ENCODE measurements around the gene KRT26. TPM values are rescaled to one million over a fixed set of nuclear protein-coding genes. Genes with fewer than 3 reads are reported as not detected.

Gene KRT26
- total and polyA plus RNA-seq, 2 donors (not counting 1 experiment from before 2014, with no cell fraction given), result not detected

GRCh38 chr17:40722241-40722640 is 49.8 kb downstream of the KRT26 start:
- Histone ChIP-seq H3K27me3 (ENCODE audit: control insufficient read depth, insufficient read depth, low read length) (peaks cover 3% of the 10 kb centered on the region), H3K27ac (ENCODE audit: insufficient read depth, low read length) (no peak overlapping the region), H3K9ac (ENCODE audit: insufficient read depth, low read length) (no peak overlapping the region), H3K4me2 (ENCODE audit: extremely low read depth, insufficient read depth, low read length) (no peak overlapping the region), H3K79me2 (ENCODE audit: control insufficient read depth, insufficient read depth, low read length) (no peaks in the 10 kb centered on the region), H4K20me1 (ENCODE audit: control insufficient read depth, extremely low read depth, insufficient read depth, low read length) (no peaks in the 10 kb centered on the region), H2AFZ (ENCODE audit: low read length) (no peak overlapping the region), H3K9me3 (ENCODE audit: control insufficient read depth, insufficient read depth, low read depth, low read length) (no peaks in the 10 kb centered on the region), H3K36me3 (ENCODE audit: control insufficient read depth, insufficient read depth, low read length) (no peaks in the 10 kb centered on the region), H3K4me1 (ENCODE audit: control insufficient read depth, extremely low read depth, insufficient read depth, low read length) (no peaks in the 10 kb centered on the region), H3K4me3 (replicated peaks in 1 of 4; ENCODE audit: control extremely low read depth in 1 of 4, insufficient read depth in 1 of 4, low read depth in 3 of 4, low read length in 4 of 4) (no peak overlapping the region)
- DNase-seq (ENCODE audit: low read depth in 2 of 2), result peak in 1 of 2 donors; percentile 59
- TF ChIP-seq, protein P1, sequence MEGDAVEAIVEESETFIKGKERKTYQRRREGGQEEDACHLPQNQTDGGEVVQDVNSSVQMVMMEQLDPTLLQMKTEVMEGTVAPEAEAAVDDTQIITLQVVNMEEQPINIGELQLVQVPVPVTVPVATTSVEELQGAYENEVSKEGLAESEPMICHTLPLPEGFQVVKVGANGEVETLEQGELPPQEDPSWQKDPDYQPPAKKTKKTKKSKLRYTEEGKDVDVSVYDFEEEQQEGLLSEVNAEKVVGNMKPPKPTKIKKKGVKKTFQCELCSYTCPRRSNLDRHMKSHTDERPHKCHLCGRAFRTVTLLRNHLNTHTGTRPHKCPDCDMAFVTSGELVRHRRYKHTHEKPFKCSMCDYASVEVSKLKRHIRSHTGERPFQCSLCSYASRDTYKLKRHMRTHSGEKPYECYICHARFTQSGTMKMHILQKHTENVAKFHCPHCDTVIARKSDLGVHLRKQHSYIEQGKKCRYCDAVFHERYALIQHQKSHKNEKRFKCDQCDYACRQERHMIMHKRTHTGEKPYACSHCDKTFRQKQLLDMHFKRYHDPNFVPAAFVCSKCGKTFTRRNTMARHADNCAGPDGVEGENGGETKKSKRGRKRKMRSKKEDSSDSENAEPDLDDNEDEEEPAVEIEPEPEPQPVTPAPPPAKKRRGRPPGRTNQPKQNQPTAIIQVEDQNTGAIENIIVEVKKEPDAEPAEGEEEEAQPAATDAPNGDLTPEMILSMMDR (conservative IDR thresholded peaks at IDR 0.05 in 1 of 2, IDR thresholded peaks at IDR 0.05 in 1 of 2; ENCODE audit: low read depth in 1 of 2, low read length in 2 of 2), result no peak
- TF ChIP-seq EZH2 (IDR thresholded peaks at IDR 0.05; ENCODE audit: low read length, missing control alignments), result no peak

- no peak for DNase-seq (ENCODE audit: low read depth in 2 of 2)
- TF ChIP-seq EZH2 (IDR thresholded peaks at IDR 0.05; ENCODE audit: low read length, missing control alignments), result no peak
- Histone ChIP-seq H3K79me2 (ENCODE audit: control insufficient read depth, insufficient read depth, low read length) (no peaks in the 10 kb centered on the region), H3K36me3 (ENCODE audit: control insufficient read depth, insufficient read depth, low read length) (no peaks in the 10 kb centered on the region), H4K20me1 (ENCODE audit: control insufficient read depth, extremely low read depth, insufficient read depth, low read length) (no peaks in the 10 kb centered on the region), H3K4me3 (replicated peaks in 1 of 4; ENCODE audit: control extremely low read depth in 1 of 4, insufficient read depth in 1 of 4, low read depth in 3 of 4, low read length in 4 of 4) (no peak overlapping the region), H3K27me3 (ENCODE audit: control insufficient read depth, insufficient read depth, low read length) (peaks cover 3% of the 10 kb centered on the region), H3K4me2 (ENCODE audit: extremely low read depth, insufficient read depth, low read length) (no peak overlapping the region), H3K9me3 (ENCODE audit: control insufficient read depth, insufficient read depth, low read depth, low read length) (no peaks in the 10 kb centered on the region), H3K9ac (ENCODE audit: insufficient read depth, low read length) (no peak overlapping the region), H2AFZ (ENCODE audit: low read length) (no peak overlapping the region), H3K27ac (ENCODE audit: insufficient read depth, low read length) (no peak overlapping the region), H3K4me1 (ENCODE audit: control insufficient read depth, extremely low read depth, insufficient read depth, low read length) (no peaks in the 10 kb centered on the region)
Observed at GRCh38 chr17:40720899-40721298, 51.1 kb downstream of the KRT26 start.

DNA sequence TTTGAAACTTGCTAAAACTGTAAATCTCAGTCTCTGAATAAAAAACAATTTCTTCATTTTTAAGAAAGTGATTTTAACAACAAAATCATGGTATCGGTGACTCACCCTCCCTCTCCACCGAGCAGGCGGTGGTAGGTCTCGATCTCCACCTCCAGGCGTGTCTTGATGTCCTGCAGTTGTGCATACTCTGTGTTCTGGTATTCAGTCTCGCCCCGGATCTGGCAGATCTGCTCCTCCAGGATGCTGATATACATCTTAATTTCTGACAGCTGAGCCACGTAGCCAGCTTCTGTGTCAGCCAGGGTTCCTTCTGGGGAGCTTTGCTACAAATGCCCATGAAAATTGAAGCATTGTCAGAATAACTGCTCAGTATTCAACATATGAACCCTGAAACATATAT is 53.1 kb downstream of the KRT26 start:
- Histone ChIP-seq H2AFZ (ENCODE audit: low read length) (no peak overlapping the region), H4K20me1 (ENCODE audit: control insufficient read depth, extremely low read depth, insufficient read depth, low read length) (no peaks in the 10 kb centered on the region), H3K4me1 (ENCODE audit: control insufficient read depth, extremely low read depth, insufficient read depth, low read length) (no peaks in the 10 kb centered on the region), H3K79me2 (ENCODE audit: control insufficient read depth, insufficient read depth, low read length) (no peaks in the 10 kb centered on the region), H3K9ac (ENCODE audit: insufficient read depth, low read length) (no peak overlapping the region), H3K4me2 (ENCODE audit: extremely low read depth, insufficient read depth, low read length) (no peak overlapping the region), H3K9me3 (ENCODE audit: control insufficient read depth, insufficient read depth, low read depth, low read length) (no peaks in the 10 kb centered on the region), H3K27ac (ENCODE audit: insufficient read depth, low read length) (no peak overlapping the region), H3K4me3 (replicated peaks in 1 of 4; ENCODE audit: control extremely low read depth in 1 of 4, insufficient read depth in 1 of 4, low read depth in 3 of 4, low read length in 4 of 4) (no peak overlapping the region), H3K27me3 (ENCODE audit: control insufficient read depth, insufficient read depth, low read length) (peaks cover 9% of the 10 kb centered on the region), H3K36me3 (ENCODE audit: control insufficient read depth, insufficient read depth, low read length) (no peaks in the 10 kb centered on the region)
- TF ChIP-seq, protein P1 (conservative IDR thresholded peaks at IDR 0.05 in 1 of 2, IDR thresholded peaks at IDR 0.05 in 1 of 2; ENCODE audit: low read depth in 1 of 2, low read length in 2 of 2), result no peak
- TF ChIP-seq EZH2 (IDR thresholded peaks at IDR 0.05; ENCODE audit: low read length, missing control alignments), result no peak
- peak; percentile 5 to 47 for DNase-seq (ENCODE audit: low read depth in 2 of 2)

Measured in fibroblast of lung (primary cell).